Activated CD8-positive, alpha-beta memory T cell treated with anti-CD3 and anti-CD28 coated beads for 4 hours (primary cell): ENCODE measurements around the gene ZNF511.

Source experiments
- DNase-seq, 2 donors: peaks; one replicate each; pipeline ENCODE4 v3.0.0-alpha.2; 2020; ENCODE audit warnings: low read depth in 2 of 2

Gene ZNF511

DNA sequence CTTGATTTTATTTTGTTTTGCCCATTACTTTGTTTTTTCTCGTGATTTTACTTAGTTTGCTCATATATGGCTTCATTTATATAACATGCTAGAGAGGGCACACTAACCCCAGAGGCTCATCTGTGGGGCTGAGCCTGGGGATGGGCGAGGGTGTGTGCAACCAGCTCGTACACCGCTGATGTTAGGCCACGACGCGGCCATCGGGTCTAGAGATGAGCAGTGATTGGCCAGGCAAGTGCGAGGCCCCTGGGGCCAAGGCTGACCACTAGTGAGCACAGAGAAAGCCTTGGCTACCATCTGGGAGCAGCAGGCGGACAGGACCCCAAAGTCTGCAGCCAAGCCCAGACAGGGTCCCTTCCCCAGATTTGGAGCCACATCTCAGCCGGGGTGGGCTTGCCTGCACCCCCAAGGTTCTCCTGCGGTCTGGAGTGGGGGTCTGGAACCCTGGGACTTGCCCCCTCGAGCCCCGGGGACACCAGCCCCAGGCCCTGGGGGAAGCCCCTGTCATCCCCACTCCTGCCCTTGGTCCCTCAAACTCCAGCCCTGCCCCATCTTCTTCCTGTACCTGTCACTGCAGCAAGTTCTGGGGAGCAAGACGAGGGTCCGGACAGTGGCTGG is 45.4 kb downstream of the ZNF511 start:
- DNase-seq = no peak

DNA sequence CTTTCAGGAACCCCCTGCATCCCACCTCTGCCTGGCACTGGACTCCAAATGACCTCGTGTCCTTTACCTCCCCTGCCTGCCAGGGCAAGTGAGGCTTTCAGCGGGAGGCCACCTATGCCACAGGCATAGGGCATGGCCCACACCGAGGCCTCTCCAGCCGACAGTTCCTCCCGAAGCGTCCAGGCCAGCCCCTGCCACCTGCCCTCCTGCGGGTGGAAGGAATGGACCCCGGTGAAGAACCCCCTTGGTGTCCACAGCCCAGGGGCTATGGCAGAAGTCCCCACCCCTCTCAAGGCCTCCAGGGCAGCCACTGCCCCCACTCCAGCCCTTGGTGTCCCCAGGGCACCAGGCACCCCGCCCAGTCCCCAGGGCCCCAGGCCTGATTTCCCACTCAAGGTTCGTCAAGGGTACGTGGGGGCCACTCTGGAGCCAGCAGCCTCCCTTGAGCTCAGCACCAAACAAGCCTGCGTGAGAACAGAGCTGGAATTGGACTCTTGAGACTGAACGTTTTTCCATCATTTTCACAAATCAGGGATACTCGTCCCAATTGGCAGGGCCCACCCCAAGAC is 46.0 kb downstream of the ZNF511 start:
- no peak for DNase-seq

DNA sequence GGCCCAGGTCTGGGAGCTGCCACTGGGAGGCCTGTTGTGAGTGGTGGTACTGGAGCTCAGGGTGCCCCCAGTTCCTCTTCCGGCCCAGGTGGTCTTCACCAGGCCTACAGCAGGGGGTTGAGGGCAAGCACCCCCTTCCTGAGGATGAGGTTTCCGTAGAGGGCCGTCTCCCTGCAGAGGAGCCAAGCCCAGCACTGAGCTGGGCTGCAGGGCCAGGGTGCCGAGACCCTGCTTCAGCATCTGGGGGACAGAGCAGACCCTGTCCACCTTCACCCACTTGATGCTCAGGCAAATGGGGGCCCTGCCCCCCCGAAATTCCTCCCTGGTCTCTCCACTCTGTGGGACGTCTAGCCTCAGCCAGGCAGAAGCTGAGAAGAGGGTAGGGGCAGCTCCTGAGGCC is 46.6 kb downstream of the ZNF511 start:
- no peak for DNase-seq

DNA sequence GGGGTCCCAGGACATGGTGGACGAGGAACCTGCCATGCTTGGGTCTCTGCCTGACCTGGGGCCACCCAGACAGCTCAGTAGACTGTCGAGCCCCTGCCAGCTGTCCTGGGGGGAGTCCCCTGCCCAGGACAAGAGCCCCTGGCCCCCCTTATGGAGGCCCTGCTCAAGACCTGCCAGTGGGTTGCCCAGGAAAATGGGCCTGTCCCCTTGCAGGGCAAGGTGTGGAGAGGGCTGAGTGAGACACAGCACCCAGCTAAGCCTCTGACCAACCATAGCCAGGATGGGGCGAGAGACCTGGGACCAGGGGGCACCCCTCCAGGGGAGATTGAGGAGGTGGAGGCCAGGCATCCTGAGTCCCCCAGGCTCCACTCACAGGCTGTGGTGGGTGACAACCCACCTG is 47.3 kb downstream of the ZNF511 start:
- no peak for DNase-seq

DNA sequence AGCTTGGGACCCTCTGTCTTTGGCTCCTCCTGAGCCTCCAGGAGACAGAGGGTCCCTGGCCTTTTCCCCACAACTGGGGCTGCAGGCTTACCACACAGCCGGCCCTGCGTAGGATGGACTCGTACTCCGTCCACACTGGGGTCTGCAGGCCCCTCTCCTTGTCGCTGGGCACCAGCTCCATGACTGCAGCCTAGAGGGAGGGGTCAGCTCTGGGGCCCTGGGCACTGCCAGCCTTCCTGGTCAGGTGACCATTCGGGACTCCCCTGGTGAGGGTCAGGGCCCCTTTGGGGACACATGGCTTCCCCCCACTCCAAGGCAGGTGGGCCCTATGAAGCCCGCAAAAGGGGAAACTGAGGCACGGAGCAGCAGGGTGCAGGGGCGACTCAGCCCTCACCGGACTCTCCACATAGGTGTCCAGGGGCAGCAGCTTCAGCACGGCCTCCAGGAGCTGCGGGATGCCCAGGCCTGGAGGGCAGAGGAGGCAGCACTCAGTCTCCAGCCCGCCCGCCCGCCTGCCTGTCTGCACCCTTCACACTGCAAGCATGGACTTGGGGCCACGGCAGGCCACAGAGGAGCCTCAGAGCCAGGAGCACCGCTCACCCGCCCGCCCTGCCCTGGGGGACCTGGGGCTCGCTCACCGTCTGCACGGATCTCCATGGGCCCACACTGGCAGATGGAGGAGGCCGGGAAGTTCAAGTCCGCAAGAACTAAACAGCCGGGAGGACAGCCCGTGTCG is 48.0 kb downstream of the ZNF511 start:
- no peak for DNase-seq

DNA sequence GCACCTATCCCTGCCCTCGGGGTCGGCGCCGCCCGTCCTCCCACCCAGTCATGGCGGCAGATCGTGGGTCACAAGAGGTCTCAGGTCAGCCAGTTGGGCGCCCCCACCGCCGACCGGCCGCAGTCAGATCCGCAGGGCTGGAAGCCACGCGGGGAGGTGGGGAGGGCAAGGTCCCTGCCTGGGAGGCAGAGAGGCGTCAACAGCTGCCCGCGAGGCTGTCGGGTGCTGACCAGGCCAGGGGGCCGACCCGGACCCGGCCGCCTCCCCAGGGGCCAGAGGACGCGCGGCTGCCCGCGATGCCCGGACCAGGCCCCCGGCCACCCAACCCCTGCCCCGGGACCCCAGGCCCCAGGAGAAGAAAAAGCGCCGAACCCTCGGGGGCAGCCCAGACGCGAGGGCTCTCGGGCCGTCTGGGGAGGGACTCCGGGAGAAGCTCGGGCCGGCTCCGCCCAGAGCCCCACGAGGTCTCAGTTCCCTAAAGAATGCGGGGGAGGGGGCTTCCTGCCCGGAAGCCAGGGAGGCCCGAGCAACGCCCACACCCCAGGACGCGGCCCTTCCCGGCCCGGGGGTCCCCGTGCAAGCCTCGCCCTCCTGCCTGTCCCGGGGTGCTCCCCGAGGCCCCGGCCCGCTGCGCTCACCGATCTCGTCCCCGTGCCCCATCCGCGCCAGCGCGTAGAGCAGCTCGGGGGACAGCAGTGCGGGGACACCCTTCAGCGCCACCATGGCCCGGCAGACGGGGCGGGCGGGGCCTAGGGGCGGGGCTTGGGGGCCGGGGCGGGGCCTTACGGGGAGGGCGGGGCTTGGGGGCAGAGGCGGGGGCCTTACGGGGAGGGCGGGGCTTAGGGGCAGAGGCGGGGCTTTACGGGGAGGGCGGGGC is 48.8 kb downstream of the ZNF511 start, which contains the start of gene FUOM:
Gene FUOM, minus strand, starts transcription at position 735 of the 877 bp plus-strand sequence. Its CDS starts 12 bp downstream, at position 723.
- DNase-seq = peak; percentile 30 to 49

DNA sequence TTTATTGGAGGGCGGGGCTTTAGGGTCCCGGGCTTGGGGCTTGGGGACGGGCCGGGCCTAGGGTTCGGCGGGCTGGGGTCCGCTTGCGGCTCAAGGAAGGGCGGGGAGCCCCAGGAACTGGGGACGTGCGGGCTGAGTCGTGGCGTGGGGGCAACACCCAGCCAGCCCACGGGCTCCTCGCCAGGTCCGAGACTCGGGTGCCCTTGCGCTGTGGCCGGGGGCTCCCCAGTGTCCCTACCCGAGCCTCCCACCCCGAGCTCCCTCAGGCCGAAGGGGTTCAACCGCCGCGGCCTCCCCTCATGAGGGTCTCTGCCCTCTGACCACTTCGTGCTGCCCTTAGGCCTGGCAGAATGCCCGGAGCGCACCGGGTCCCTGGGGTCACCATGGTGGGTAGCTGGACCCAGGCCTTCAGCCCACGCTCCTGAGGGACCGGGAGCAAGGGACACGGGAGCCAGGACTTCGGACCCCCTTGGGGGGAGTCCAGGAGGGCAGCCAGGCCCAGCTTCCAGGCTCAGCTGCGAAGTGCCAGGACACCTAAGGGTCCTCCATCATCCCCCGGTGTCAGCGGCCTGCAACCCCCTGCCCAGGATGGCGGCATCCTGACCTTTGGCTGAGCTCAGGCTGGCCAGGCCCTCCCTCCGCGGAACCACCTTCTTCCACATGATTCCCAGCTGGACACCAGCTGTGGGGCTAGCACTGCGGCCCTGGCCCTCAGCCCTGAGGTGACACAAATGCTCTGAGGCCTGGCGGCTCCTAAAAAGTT is 49.6 kb downstream of the ZNF511 start:
- no peak for DNase-seq

DNA sequence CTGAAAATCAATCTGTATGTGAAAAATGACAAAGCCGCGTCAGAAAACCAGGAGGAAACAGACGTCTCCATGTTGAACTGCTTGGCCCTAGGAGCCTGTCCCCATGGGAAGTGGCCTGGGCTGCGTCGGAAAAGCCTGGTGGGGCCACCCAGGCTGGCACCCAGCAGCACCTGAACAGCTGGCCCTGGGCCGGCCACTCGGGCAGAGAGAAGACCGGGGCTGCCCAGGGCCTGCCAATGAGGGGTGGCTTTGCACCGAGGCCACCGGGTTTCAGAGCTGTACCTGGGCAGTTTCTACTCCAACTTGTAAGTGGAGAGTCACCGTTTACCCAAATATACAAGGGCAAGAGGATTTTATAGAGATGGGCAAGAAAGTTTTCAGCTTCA is 50.2 kb downstream of the ZNF511 start:
- DNase-seq = no peak

DNA sequence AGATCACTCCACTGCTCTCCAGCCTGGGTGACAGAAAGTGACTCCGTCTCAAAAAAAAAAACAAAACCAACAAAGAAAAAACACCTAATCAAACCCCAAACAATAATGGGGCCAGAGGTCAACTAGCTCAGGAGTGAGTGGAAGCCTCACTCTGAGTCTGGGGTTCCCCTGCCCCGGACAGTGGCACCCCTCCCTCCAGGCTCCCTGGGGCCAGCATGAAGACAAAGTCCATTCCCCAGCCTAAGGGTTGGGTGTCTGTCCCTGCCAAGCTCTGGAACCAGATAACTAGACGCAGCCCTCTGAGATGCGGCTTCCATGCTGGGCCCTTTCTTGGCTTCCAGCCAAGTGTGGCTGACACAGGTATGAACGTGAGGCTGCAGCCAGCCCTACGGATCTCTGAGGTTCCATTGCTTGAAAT is 50.8 kb downstream of the ZNF511 start:
- no peak for DNase-seq

DNA sequence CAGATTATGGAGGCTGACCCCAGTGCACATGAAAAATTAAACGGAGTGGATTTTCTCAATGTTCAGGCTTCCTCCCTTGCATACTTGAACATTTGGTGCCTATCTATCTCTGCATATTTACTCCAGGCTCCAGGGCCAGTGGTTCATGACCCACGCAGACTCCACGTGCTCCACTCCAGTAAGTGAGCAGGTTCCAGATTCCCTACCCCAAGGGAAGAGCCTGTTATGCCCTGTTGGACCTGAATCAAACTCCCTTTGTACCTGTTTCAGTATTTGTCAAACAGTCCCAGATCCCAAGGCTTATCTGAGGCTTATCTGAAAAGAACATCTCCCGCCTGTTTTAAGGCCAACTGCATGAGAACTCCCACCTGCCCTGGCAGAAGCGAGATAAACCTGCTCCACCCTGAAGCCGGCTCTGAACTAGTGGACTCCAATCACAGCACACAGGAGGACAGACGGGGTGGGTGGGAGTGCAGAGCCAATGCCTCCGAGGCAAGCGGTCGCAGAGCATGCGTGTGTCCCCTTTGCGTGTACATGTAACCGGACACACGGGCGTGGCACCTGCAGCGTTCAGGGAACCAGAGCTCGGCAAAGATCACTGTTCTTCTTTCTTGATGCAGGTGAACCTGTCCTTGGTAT is 51.4 kb downstream of the ZNF511 start:
- DNase-seq = no peak

DNA sequence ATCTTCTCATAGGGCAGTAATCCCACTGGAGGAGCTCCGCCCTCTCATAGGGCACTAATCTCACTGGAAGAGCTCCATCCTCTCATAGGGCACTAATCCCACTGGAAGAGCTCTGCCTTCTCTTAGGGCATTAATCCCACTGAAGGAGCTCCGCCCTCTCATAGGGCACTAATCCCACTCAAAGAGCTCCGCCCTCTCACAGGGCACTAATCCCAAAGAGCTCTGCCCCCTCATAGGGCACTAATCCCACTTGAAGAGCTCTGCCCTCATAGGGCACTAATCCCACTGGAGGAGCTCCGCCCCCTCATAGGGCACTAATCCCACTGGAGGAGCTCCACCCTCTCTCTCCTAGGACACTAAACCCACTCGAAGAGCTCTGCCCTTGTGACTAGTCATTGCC is 52.5 kb downstream of the ZNF511 start:
- no peak for DNase-seq

DNA sequence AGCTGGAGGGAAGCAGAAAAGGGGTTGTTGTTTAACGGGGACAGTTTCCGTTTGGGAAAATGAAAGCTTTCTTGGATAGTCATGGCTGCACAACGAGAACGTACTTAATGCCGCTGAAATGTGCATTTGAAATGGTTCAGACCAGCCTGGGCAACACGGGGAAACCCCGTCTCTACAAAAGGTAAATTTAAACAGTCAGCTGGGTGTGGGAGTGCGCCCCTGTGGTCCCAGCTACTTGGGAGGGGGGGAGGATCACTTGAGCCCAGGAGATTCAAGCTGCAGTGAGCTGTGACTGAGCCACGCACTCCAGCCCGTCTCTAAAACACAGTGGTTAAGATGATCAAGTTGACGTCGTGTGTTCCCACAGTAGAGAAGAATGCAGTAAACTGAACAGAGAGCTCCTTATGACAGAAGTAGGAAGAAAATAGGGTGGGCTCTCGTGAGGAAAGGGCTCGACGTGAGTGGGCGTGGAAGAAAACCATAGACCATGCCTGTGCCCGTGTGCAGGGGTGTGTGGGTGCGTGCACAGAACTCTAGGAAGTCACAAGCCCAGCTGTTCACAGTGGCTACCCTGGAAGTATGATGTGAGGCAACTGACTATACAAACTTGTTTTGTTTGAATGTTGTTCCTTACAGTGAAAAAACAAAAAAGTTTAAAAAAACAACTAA is 53.2 kb downstream of the ZNF511 start:
- no peak for DNase-seq
